Activated CD4-positive, CD25-positive, alpha-beta regulatory T cell (primary cell): Measurements from ENCODE around the gene SNX6.
"Not testable (repeated sequence)": the region's sequence is repeated elsewhere in the genome, so short reads cannot be mapped to it uniquely, and the experiment has no call there.

Source experiments
- DNase-seq, 4 experiments: peaks; one replicate each; lab custom pipeline; 2025; lab: John Stamatoyannopoulos, UW

The SNX6 gene

DNA sequence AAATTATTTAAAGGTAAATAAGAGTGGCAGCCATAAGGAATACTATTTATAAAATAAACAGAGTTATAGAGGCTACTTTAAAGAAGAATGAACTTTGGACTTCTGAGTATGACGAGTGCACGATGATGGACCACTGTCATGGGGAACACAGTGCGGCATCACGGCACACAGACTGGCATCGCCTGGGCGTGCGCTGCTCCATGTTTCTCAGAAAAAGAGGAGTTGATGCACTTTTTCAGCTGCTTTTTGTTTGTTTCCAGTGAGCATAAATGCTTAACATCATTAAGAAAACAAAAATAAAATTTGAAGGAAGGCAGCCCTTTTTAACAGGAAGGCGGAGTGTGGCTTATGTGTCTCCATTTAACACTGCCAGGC, 67.2 kb downstream of the SNX6 start:
- no peak for DNase-seq

DNA sequence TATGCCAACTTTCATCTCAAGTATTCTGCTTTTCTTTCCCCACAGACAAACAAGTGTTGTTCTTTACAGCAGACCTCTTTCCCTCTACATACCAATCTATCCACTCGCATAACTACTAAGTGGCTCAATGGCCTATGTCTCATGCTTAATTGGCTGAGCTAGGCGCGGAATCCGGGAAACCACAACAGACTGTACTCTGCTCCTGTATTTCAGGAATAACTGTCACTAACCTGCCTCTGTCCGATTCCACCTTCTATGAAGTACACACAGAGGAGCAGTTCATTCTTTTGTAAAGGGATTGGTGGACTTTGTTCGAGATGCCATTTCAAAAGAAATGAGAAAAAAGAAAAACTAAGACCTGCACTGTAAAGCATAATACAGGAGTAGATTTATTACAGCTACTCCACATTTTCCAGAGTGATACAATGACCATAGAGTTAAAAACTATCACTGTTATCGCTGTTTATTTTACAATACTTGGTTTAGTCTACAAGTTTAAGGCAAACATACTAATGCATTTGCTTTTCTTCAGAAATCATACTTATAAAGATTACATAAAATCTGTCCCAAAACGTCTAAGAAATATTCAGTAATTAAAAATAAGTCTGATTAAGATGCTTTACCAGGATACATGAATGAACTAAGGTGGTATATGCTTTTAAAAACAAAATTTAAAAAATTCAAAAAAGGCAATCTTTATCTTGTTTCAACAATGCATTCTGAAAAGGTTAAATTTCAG, 67.7 kb downstream of the SNX6 start:
- not testable (repeated sequence) for DNase-seq

GRCh38 chr14:34556498-34556829, 73.5 kb downstream of the SNX6 start:
- DNase-seq = not testable (repeated sequence)

- not testable (repeated sequence) for DNase-seq
Measured at GRCh38 chr14:34555583-34556497, 74.1 kb downstream of the SNX6 start.

- no peak for DNase-seq
Measured at GRCh38 chr14:34554540-34555250, 75.3 kb downstream of the SNX6 start.

GRCh38 chr14:34549276-34549966, 80.5 kb downstream of the SNX6 start:
- not testable (repeated sequence) for DNase-seq

- no peak for DNase-seq
Measured at GRCh38 chr14:34548472-34548981, 81.4 kb downstream of the SNX6 start.

GRCh38 chr14:34547136-34547520, 82.8 kb downstream of the SNX6 start:
- DNase-seq = not testable (repeated sequence)

DNA sequence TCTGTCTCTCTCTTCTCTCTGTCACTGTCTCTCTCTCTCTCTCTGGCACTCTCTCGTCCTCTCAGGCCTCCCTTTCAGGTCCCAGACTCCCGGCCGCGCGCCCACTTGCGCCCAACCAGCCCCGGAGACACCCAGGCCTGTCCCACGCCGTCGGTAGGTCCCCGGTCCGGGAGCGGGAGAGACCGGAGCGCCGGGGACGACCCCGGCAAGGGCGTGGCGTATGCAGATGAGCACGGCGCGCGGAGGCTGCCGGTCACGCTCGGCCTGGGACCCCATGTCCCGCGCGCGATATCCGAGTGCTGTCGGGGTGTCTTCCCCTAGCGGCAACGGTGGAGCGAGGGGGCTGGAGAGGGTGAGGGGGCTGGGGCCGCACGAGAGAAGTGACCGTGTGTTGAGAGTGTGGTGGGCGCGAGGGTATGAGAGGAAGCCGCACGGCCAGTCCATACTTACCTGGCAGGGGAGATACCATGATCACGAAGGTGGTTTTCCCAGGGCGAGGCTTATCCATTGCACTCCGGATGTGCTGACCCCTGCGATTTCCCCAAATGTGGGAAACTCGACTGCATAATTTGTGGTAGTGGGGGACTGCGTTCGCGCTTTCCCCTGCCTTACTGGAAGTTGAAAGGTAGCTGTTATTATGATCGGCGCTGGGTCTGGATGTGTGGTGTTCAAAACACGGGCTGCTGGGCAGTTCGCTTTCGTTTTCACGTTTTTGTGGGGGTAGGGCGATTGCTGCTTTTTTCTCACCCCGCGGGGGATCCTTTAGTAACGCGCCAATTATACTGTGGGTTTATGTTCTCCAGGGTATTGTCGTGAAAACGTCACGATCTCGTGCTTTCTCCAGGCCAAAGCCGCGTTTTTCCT, 83.4 kb downstream of the SNX6 start:
- DNase-seq = not testable (repeated sequence)

- not testable (repeated sequence) for DNase-seq
Measured at GRCh38 chr14:34540181-34541059, 89.5 kb downstream of the SNX6 start.

DNA sequence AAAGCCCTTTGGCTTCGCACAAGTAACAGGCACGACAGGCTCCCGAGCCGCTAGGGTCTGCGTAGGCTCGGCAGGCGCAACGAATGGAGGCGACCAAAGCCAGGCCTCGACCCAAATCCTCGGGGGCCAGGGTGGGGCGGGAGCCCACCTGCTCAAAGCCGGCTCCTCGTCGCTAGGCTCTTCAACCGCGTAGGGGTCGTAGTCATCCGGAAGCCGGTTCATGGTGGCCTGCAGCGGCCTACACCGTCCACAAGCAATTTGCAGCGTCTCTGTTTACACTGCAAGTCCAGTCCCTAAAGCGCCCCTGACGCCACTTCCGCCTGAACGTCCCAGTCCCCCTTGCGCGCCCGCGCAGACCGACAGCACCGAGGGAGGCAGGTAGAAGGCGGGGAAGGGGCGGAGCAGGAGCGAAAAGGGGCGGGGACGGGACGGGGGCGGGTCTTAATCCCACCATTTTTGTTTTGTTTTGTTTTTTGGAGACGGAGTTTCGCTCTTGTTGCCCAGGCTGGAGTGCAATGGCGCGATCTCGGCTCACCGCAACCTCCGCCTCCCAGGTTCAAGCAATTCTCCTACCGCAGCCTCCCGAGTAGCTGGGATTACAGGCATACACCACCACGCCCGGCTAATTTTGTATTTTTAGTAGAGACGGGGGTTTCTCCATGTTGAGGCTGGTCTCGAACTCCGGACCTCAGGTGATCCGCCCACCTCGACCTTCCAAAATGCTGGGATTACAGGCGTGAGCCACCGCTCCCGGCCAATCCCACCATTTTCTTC, 90.4 kb downstream of the SNX6 start, which contains the start of gene EAPP:
Gene EAPP (minus strand): TSS at position 295 of the 774 bp plus-strand sequence. CDS start 73 bp downstream, at position 222.
- DNase-seq = no peak

GRCh38 chr14:34538871-34539406, 91.0 kb downstream of the SNX6 start:
- DNase-seq = no peak

DNA sequence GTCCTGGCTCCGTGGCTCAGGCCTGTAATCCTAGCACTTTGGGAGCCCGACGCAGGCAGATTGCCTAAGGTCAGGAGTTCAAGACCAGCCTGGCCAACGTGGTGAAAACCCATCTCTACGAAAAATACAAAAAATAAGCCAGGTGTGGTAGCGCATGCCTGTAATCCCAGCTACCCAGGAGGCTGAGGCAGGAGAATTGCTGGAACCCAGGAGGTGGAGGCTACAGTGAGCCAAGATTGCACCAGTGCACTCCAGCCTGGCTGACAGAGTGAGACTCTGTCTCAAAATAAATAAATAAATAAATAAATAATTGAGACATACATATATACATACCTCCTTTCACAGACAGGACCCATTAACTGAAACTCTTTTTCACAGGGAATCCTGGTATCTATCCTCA, 91.9 kb downstream of the SNX6 start:
- DNase-seq = not testable (repeated sequence)

DNA sequence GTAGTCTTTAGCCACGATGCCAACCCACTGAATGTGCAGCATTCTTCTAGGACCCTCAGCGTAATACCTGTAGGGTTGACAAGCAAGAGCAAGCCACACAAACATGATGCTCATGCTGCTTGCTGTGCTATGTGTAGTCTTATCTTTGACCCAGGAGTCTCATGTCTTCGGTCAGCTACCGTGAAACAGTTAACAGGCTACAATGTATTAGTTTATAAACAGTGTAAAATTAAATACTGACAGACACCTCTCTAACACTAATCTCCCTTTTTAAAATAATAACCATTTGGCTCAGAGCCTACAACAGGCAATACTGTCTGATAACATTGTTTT, 92.3 kb downstream of the SNX6 start:
- no peak for DNase-seq

GRCh38 chr14:34536951-34537676, 92.8 kb downstream of the SNX6 start:
- DNase-seq = no peak

- DNase-seq = no peak
Measured at GRCh38 chr14:34527591-34527990, 102.4 kb downstream of the SNX6 start.

- DNase-seq = not testable (repeated sequence)
Measured at GRCh38 chr14:34524216-34524615, 105.7 kb downstream of the SNX6 start.

GRCh38 chr14:34522496-34522895, 107.5 kb downstream of the SNX6 start:
- DNase-seq = no peak
